ENCODE measurements around the gene NFIA.

Gene NFIA

GRCh38 chr1:61132645-61133334 lies 50.4 kb downstream of the NFIA start:
- no peak for DNase-seq

GRCh38 chr1:61133335-61134019 lies 51.1 kb downstream of the NFIA start:
- DNase-seq, result no peak

GRCh38 chr1:61135291-61135690 lies 52.9 kb downstream of the NFIA start:
- DNase-seq, result no peak

- DNase-seq, result no peak
Observed at GRCh38 chr1:61138305-61138704, 55.9 kb downstream of the NFIA start.

GRCh38 chr1:61138921-61139774 lies 56.8 kb downstream of the NFIA start:
- DNase-seq, result no peak

GRCh38 chr1:61139775-61140549 lies 57.6 kb downstream of the NFIA start:
- no peak for DNase-seq

GRCh38 chr1:61140778-61141177 lies 58.4 kb downstream of the NFIA start:
- DNase-seq, result no peak

GRCh38 chr1:61141288-61142042 lies 59.1 kb downstream of the NFIA start:
- DNase-seq, result no peak

GRCh38 chr1:61142043-61142440 lies 59.7 kb downstream of the NFIA start:
- DNase-seq, result no peak

GRCh38 chr1:61142726-61143500 lies 60.6 kb downstream of the NFIA start:
- DNase-seq, result no peak

- DNase-seq, result no peak
Observed at GRCh38 chr1:61143821-61144424, 61.6 kb downstream of the NFIA start.

GRCh38 chr1:61149010-61149860 lies 66.9 kb downstream of the NFIA start:
- no peak for DNase-seq

GRCh38 chr1:61151565-61151964 lies 69.2 kb downstream of the NFIA start:
- no peak for DNase-seq

- no peak for DNase-seq
Observed at GRCh38 chr1:61152066-61152465, 69.7 kb downstream of the NFIA start.

GRCh38 chr1:61152469-61153105 lies 70.2 kb downstream of the NFIA start:
- no peak for DNase-seq

GRCh38 chr1:61156576-61157467 lies 74.5 kb downstream of the NFIA start:
- DNase-seq, result no peak

GRCh38 chr1:61157468-61157987 lies 75.2 kb downstream of the NFIA start:
- no peak for DNase-seq

GRCh38 chr1:61158591-61158990 lies 76.2 kb downstream of the NFIA start:
- no peak for DNase-seq
